Lung microvascular endothelial cell (primary cell): ENCODE results near the gene KATNBL1. TPM values are rescaled to one million over a fixed set of nuclear protein-coding genes. Genes with fewer than 3 reads are reported as not detected.
"Not testable (repeated sequence)": the region's sequence is repeated elsewhere in the genome, so short reads cannot be mapped to it uniquely, and the experiment has no call there.

Source experiments
- DNase-seq, 2 donors: peaks; one replicate each; pipeline versions ENCODE4 v3.0.0 to v3.0.0-alpha.2; 2010; ENCODE audit warnings: low read depth in 2 of 2
- total RNA-seq: library from RNA; depleted of rRNA; stranded (reverse); fragments of >200 nt; gene quantifications from 2 replicates; pipeline ENCODE4 v1.2.1, GENCODE V29; 2014

Gene KATNBL1
- total RNA-seq, 1 donor from 2014 or later, result 31.0 TPM

DNA sequence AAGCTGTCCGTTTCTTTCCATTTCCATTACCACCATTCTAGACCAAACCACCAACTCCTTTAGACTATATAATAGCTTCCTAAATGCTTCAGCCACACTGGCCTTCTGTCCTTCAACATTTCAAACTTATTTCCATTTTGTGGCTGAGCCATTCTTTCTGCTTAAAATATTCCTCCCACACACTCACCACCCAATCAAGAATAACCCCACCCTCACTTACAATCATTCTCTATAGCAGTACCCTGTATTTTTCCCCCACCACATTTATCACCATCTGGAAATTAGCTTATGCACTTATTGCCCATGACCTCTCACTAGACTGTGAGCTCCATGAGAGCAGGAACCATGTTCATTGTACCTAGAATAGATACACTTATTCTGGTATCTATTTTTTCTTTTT, 6.6 kb downstream of the KATNBL1 start:
- no peak for DNase-seq

DNA sequence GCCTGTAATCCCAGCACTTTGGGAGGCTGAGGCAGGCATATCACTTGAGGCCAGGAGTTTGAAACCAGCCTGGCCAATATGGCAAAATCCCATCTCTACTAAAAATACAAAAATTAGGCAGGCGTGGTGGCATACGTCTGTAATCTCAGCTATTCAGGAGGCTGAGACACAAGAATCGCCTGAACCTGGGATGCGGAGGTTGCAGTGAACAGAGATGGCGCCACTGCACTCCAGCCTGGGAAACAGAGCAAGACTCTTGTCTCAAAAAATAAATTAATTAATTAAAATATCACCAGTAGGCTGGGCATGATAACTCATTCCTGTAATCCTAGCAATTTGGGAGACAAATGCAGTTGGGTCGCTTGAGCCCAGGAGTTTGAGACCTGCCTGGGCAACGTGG, 16.6 kb downstream of the KATNBL1 start:
- not testable (repeated sequence) for DNase-seq

DNA sequence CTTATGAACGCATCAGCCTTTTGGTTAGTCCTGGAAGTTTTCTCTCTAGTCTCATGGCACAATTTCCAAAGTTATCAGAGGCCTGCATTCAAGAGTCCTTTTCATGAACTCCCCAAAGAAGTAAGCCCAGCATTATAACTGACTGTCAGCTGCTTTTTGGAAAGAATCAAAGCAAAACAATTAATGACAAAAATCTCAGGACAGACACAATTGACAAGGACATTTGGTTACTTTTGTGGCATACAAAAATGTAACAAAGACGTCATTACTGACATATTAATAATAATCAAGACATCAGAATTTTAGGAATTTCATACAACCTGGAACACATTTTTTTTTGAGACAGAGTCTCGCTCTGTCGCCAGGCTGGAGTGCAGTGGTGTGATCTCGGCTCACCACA, 21.2 kb downstream of the KATNBL1 start:
- no peak for DNase-seq

DNA sequence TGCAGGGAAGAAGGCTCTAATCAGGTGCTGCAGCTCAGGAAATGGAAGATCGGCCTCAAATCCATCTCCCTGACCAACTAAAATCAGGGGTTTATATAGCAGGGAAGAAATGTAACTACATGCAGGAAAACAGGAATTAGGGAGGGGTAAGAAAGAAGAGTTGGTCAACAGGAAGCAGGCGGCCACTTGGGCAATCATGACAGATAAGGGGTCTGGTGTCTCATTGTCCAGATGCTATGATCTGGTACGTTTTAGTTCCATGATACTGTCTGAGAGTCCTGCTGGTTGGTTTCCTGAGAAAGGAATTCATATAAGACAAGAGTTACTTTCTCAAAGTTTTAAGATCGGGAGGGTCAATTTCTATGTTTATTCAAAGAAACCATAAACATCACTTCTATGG, 24.2 kb downstream of the KATNBL1 start:
- DNase-seq, result peak in 1 of 2 donors; percentile 21

DNA sequence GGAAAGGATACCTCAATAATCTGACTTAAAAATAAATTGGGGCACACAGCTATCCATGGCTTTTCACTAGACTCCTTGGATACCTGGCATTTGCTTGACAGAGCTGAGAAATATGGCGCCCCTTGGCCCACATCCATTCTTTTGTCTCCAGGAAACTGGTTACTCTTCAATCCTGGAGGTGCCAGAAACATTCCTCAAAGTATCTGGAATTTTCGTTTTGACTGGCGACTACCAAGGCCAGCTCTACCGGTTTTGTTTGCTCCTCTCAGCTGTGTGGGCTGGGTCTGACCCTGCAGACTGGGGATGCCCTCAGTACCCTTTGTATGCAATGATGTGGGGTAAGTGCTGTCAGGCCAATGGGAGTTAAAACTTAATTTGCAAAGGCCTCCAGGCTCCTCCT, 27.0 kb downstream of the KATNBL1 start:
- DNase-seq, result peak; percentile 3 to 26

DNA sequence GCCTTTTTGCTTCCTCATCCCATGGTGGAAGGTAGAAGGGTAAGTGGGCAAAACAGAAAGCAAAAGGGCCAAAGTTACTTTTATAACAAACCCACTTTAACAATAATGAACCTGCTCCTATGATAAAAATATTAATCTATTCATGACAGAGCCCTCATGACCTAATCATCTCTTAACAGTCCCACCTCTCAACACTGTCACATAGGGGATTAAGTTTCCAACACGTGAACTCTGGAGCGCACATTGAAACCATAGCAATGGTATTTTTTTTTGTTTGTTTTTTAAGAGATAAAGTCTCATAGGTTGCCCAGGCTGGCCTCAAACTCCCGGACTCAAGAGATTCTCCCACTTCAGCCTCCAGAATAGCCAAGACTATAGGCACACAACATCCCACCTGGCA, 30.7 kb downstream of the KATNBL1 start:
- no peak for DNase-seq

DNA sequence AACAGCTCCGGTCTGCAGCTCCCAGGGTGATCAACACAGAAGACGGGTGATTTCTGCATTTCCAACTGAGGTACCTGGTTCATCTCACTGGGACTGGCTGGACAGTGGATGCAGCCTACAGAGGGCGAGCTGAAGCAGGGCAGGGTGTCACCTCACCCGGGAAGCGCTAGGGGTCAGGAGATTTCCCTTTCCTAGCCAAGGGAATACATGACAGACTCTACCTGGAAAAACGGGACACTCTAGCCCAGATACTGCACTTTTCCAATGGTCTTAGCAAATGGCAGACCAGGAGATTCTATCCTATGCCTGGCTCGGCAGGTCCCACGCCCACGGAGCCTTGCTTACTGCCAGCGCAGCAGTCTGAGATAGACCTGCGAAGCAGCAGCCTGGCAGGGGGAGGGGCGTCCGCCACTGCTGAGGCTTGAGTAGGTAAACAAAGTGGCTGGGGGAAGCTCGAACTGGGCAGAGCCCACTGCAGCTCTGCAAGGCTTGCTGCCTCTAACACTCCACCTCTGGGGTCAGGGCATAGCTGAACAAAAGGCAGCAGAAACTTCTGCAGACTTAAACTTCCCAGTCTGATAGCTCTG, 43.8 kb downstream of the KATNBL1 start:
- DNase-seq, result not testable (repeated sequence)

DNA sequence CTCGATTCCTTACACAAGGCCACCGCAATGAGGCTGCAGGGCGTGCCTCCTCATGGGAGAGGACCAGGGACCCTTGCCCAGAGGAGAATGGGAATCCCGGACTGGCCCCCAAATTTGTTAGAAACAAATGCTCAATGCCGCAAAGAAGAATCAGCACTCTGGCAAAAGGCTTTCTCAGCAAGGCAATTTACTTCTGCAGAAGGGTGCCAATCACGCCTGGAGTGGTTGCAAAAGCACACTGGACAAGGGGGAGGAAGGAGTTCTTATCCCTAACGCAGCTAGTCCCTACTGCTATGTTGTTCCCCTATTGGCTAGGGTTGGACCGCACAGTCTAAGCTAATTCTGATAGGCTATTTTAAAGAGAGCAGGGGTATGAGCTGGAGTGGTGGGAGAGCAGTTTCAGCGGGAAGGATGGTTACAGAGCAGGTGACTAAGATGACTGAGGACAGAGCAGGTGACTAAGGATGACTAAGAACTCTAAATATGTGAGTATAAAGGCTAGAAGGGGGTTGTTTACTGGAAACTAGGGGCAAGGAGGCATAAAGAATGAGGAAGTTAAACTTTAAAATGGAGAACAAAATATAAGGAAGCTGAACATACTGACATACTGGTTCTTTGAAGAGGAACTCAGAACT, 48.5 kb downstream of the KATNBL1 start:
- DNase-seq, result no peak

DNA sequence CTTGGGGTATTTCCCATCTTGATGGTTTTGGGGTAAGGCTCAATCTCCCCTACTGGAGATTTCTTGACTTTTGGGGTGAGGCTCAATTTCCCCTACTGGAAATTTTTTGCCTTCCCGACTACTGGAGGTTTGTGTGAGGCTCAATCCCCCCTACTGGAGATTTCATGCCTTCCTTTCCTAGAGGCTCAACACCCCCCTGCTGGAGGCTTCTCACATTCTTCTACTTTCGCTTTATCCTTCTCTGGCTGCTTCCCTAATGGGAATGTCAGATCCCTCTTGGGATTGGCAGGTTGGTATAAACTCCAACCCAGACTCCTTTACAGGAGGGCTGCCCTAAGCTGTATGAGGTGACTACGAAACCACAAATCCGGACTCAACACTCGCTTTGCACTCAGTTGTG, 49.2 kb downstream of the KATNBL1 start:
- no peak for DNase-seq

DNA sequence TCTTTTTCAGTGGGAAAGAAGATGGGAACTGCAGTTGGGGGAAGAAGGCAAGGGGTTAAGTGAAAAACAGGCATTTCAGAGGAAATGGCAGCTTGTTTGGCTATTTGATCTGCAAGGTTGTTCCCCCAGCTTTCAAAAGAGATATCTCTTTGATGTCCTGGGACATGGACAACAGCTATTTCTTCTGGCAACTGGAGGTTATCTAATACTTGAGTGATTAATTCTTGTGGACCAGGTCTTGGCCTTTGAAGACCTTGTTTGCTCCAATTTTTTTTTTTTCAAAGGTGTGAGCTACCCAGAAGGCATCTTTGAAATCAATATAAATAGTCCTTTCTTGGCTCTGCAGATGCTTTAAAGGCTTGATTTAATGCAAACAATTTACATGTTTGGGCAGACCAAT, 51.5 kb downstream of the KATNBL1 start:
- DNase-seq, result no peak

DNA sequence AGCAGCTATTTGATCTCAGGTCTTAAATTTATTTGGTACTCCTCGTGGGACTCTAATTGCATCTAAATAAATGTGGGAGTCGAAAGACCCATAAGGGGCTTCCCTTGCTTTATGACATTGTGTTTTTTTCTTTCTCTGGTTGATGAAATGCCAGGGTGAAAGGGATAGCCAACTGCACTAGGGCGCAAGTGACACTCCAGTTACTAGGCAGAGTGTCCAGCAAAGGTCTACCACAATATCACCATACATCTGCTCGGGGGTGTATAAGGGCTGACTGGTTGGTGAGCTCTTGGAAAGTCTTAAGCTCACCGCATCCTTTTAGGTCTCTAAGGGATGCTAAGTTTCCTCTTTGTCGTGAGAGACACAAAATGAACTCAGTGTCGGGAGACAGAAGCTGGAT, 54.0 kb downstream of the KATNBL1 start:
- no peak for DNase-seq

DNA sequence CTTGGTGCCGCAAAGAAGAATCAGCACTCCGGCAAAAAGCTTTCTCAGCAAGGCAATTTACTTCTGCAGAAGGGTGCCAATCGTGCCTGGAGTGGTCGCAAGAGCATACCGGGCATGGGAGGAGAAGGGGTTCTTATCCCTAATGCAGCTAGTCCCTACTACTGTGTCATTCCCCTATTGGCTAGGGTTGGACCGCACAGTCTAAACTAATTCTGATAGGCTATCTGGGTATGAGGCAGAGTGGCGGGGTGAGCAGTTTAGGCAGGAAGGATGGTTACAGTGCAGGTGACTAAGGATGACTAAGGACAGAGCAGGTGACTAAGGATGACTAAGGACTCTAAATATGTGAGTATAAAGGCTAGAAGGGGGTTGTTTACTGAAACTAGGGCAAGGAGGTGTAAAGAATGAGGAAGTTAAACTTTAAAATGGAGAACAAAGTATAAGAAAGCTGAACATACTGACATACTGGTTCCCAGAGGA, 55.1 kb downstream of the KATNBL1 start:
- DNase-seq, result peak; percentile 3 to 6

DNA sequence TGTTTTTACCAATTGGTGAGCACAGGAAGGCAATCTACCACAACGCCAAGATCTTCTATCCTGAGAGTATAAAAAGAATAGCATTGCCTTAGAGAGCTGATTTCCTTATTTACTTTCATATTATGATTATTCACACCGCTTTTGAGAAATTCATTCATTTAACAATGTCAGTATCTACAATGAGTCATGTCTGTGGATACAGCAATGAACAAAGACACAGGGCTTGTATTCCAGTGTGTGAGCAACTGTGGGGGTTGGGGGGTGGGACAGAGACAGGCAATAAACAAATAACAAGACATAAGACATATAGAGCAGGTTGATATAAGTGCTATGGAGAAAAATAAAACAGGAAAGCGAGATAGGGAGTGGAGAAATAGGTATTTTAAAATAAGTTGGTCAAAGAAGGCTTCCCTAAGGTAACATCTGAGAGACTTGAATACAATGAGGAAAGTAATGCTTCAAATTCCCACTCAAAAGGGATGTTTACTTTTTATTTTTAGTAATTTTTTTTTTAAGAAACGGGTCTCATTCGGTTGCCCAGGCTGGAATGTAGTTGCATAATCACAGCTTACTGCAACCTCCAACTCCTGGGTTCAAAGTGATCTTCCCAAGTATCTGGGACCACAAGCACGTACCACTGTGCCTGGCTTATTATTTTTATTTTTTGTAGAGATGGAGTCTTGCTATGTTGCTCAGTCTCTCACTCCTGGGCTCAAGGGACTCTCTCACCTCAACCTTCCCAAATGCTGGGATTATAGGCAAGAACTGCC, 62.3 kb downstream of the KATNBL1 start:
- peak; percentile 24 to 89 for DNase-seq

DNA sequence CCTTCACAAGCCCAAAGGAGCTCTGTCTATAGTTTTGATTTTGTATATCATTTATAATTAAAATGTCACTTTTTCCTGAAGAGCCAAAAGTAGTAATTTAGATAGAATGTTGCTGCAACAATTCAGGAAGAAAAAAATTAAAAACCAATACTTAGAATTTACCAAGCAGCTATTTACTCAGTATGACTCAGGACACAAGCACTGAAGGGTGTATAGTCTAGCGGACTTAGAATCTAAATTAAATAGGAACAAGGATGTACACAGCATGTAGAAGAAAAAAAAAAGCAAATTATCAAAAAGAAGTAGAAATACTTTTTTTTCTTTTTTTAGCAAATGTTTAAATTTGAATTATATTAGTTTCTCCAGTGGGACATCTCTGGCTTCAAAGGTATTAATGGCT, 76.4 kb downstream of the KATNBL1 start:
- DNase-seq, result no peak

DNA sequence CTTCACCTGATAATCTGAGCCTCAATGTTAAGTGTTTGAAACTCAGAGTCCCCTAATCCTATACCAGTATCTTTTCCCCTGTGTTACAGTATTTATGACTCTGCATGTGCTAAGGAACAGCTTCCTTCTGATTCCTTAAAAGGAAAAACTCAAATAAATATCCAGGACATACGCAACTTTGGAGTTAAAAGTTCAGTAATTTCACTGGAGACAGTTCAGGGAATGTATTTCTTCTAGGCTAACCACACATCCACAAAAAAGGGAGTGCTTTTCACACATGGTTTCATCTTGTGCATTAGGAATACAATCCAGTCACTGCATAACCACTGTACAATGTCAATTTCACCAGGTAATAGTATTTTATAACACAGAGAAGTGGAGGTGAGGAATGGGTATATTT, 77.0 kb downstream of the KATNBL1 start:
- no peak for DNase-seq

DNA sequence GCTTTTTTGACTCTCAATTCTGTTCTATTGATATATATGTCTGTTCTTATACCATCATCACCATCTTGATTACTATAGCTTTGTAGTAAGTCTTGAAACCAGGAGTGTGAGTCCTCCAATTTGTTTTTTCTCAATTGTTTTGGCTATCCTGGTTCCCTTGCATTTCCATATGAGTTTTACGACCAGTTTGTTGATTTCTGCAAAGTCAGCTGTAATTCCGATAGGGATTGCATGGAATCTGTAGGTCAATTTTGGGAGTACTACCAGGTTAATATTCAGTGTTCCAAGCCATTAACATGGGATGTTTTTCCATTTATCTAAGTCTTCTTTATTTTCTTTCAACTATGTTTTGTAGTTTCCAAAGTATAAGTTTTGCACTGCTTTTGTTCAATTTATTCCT, 81.0 kb downstream of the KATNBL1 start:
- no peak for DNase-seq

DNA sequence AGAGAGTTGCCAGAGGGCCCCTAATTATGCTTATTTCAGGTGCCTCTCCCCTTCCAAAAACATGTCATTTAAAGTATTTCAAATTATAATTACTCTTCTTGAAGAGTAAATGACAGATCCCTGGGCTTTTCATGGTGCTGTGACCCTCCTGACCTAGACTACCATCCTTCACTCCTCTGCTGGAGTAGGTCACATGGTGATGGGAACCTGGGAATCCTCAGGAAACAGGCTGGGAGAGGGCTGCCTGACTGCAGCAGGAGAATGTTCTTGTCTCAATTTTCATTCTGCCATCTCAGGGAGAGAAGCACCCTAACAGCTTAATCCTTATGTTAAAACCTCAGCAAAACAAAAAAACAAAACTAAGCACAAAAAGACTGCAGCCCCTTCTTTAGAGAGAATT, 83.4 kb downstream of the KATNBL1 start:
- no peak for DNase-seq

DNA sequence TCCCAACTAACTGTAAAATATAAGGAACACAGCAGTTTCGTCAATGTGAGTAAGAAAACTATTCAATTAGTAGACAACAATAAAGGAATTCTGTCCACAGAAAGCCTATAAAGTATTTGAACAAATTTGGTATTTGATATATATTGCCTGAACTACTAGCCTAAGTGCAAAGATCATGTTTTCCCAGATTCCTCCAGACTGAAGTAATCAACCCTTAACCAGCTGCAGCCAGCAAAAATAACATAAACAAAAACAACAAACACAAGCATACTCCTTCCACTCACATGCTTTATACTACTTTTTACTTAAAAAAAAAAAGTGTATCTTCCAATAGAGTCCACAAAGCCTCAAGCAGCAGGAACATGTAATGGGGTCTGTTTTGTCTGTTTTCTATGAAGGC, 84.0 kb downstream of the KATNBL1 start:
- no peak for DNase-seq

DNA sequence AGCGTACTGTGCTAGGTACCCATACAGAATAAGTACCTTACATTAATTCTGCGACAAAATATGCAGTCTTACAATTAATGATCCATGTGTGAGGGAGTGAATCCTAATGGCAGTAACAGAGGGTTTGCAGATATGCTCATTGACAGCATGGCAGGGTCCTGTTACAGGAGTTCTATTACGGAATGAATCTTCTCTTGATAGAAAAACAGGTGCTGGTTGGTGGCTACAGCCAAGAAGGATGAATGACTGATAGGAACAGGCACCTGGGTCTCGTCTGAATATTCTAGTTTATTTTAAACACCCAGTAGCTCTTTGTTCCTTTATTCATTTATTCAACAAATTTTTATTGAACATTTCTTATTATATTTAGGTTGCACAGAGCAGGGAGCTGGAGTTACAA, 85.2 kb downstream of the KATNBL1 start:
- no peak for DNase-seq

DNA sequence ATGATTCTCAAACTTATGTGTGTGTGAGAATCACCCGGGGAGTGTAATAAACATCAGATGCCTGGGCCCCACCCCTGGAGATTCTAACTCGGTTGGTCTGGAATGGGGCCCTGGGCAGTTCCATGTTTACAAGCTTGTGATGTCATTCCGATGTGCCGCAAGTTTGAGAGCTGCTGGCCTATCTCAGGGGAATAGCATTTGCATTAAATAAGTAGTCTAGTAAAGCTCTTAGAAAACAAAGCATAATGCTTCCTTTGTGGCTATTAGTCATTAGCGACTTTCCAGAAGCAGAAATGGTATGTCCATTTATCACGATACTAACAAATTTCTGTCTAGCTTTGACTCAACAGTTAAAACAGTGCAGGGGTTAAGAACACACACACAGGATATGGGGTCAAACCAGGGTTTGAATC, 87.1 kb downstream of the KATNBL1 start:
- DNase-seq, result peak; percentile 11 to 93

DNA sequence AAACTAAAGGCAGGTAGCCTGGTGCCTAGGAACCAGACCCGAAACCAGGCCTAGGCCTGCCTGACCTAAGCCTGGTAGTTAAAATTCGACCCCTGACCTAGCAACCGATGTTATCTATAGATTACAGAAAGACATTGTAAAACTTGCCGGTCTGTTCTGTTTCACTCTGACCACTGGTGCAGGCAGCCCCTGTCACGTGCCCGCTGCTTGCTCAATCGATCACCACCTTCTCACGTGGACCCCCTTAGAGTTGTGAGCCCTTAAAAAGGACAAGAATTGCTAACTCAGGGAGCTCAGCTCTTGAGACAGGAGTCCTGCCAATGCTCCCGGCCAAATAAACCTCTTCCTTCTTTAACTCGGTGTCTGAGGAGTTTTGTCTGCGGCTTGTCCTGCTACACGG, 88.1 kb downstream of the KATNBL1 start:
- not testable (repeated sequence) for DNase-seq

DNA sequence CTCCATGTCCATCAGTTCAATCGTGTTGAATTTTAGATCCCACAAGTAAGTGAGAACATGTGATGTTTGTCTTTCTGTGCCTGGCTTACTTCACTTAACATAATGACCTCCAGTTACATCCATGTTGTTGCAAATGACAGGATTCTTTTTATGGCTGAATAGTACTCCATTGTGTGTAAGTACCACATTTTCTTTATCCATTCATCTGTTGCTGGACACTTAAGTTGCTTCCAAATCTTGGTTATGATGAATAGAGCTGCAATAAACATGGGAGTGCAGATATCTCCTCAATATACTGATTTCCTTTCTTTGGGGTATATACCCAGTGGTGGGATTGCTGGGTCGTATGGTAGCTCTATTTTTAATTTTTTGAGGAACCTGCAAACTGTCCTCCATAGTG, 89.5 kb downstream of the KATNBL1 start:
- not testable (repeated sequence) for DNase-seq

DNA sequence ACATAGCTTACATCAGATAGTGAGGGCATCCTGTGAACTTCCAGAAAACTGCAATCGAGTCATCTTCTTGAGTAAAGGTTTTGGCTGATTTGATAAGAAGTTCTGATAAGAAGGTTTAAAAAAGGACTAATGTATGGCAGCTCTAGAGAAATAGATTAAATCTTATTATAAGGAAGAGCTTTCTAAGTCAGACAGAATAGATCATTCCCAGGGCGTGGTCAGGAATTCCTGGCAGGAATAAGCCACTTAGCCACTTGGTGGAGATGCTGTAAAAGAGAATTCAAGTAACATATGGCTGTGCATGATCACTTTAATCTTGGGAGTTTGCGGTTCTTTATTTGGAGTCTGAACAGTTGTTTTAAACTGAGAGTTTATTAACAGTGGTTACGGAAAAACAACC, 90.6 kb downstream of the KATNBL1 start:
- peak in 1 of 2 donors; percentile 15 for DNase-seq
